Mesendoderm (in vitro differentiated cells): ENCODE data around the gene CACNA1C.

Experiments
- DNase-seq: peaks from one replicate; pipeline ENCODE4 v3.0.0; 2013
- H2AK5ac ChIP-seq: 2 replicates; pipeline ENCODE4 v1.6.1; 2013; ENCODE audit warnings: low read length, inconsistent platforms
- H2BK120ac ChIP-seq: 2 replicates; pipeline ENCODE4 v1.6.1; 2013; ENCODE audit warnings: low read depth, mild to moderate bottlenecking, low read length, moderate library complexity, mixed read lengths
- H2BK15ac ChIP-seq: replicated peaks from 2 replicates; pipeline ENCODE4 v1.6.1; 2013; ENCODE audit warnings: low read depth, mild to moderate bottlenecking, moderate library complexity
- H2BK5ac ChIP-seq: 2 replicates; pipeline ENCODE4 v1.6.1; 2013; ENCODE audit warnings: low read length, inconsistent platforms
- H3K18ac ChIP-seq: 2 replicates; pipeline ENCODE4 v1.6.1; 2013; ENCODE audit warnings: mild to moderate bottlenecking, low read length, mixed read lengths
- H3K23ac ChIP-seq: one replicate; pipeline ENCODE4 v1.6.1; 2013; ENCODE audit warnings: low read length
- H3K27ac ChIP-seq: 2 replicates; pipeline ENCODE4 v1.5.1; 2013; ENCODE audit warnings: low read depth, mild to moderate bottlenecking, inconsistent platforms, low read length, moderate library complexity
- H3K27me3 ChIP-seq: 2 replicates; pipeline ENCODE4 v1.6.1; 2013; ENCODE audit warnings: low read length, control low read depth, mild to moderate bottlenecking, inconsistent platforms; ENCODE audit not compliant: insufficient read depth, poor library complexity
- H3K36me3 ChIP-seq: 2 replicates; pipeline ENCODE4 v1.6.1; 2013; ENCODE audit warnings: low read length, inconsistent platforms; ENCODE audit not compliant: control insufficient read depth, insufficient read depth
- H3K4ac ChIP-seq: one replicate; pipeline ENCODE4 v1.6.1; 2013; ENCODE audit warnings: low read depth, mild to moderate bottlenecking, low read length, moderate library complexity
- H3K4me1 ChIP-seq: 2 replicates; pipeline ENCODE4 v1.6.1; 2013; ENCODE audit warnings: low read depth, low read length, inconsistent platforms; ENCODE audit not compliant: control insufficient read depth
- H3K4me2 ChIP-seq: 2 replicates; pipeline ENCODE4 v1.6.1; 2013; ENCODE audit warnings: low read length
- H3K4me3 ChIP-seq: 2 replicates; pipeline ENCODE4 v1.5.1; 2013; ENCODE audit warnings: mild to moderate bottlenecking, low read length
- H3K56ac ChIP-seq: one replicate; pipeline ENCODE4 v1.6.1; 2013; ENCODE audit warnings: low read length
- H3K79me1 ChIP-seq: 2 replicates; pipeline ENCODE4 v1.6.1; 2013; ENCODE audit warnings: low read length, inconsistent platforms
- H3K79me2 ChIP-seq: 2 replicates; pipeline ENCODE4 v1.6.1; 2013; ENCODE audit warnings: mild to moderate bottlenecking, low read length; ENCODE audit not compliant: control insufficient read depth, insufficient read depth
- H3K9ac ChIP-seq: 2 replicates; pipeline ENCODE4 v1.6.1; 2013; ENCODE audit warnings: low read length, inconsistent platforms
- H4K5ac ChIP-seq: one replicate; pipeline ENCODE4 v1.6.1; 2013; ENCODE audit warnings: low read length
- H4K8ac ChIP-seq: one replicate; pipeline ENCODE4 v1.6.1; 2013; ENCODE audit warnings: low read depth, mild to moderate bottlenecking, control low read depth, low read length, moderate library complexity
- WGBS: extraction: QIAGEN DNeasy Blood & Tissue Kit; methylation state at CpG from one replicate; pipeline ENCODE4 v1.1.7; 2013; ENCODE audit warnings: low lambda C conversion rate, missing lambda C conversion rate; ENCODE audit not compliant: insufficient coverage; ENCODE audit errors: extremely low coverage; 5-methylcytosine and 5-hydroxymethylcytosine counted together

The CACNA1C gene

DNA sequence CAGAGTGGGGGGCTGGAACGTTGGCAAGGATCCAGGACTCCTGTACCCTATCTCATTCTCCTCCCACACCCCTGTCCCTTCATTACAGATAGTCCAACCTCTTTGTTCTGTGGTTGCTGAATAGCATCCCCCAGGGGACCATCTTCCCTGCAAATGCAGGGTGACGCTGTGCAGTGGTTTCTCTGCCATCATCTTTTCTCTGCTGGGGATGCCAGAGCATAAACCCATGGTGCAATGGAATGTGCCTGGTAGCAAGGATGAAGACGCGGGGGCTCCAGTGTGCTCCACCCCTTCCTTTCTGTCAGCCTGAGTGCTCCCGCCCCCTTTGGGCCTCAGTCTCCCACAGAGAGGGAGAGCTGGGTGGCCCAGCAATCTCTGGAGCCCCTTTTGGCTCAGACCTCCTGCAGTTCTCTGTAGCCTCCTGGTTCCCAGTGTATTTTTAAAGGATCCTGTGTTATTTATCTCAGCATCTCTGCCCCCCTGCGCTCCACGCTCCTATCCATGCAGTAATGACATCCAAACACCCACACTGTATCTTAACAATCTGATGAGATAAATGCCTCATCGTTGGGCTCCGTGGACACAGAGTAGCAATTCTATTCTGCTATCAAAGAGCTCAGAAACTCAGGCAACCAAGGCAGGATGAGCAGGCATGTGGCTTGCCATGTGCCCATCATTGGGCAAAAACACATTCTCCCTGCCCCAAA is 212.8 kb downstream of the CACNA1C start:
- no peak overlapping the region for H2AK5ac ChIP-seq
- H3K9ac ChIP-seq, result no peak overlapping the region
- no peaks in the 10 kb centered on the region for H3K79me2 ChIP-seq
- H2BK5ac ChIP-seq, result no peak overlapping the region
- no peak overlapping the region for H4K8ac ChIP-seq
- no peak overlapping the region for H2BK120ac ChIP-seq
- H3K4me1 ChIP-seq, result no peaks in the 10 kb centered on the region
- no peak overlapping the region for H3K4ac ChIP-seq
- H3K27me3 ChIP-seq, result no peaks in the 10 kb centered on the region
- H3K18ac ChIP-seq, result no peak overlapping the region
- no CpG with 5 or more reads among the region's 9 CpGs for WGBS
- H3K79me1 ChIP-seq, result no peaks in the 10 kb centered on the region
- H3K4me2 ChIP-seq, result no peak overlapping the region
- H4K5ac ChIP-seq, result no peak overlapping the region
- no peak overlapping the region for H3K23ac ChIP-seq
- no peak overlapping the region for H3K56ac ChIP-seq
- no peak overlapping the region for H2BK15ac ChIP-seq
- no peaks in the 10 kb centered on the region for H3K36me3 ChIP-seq
- H3K4me3 ChIP-seq, result no peak overlapping the region
- DNase-seq, result no peak
- H3K27ac ChIP-seq, result no peak overlapping the region

DNA sequence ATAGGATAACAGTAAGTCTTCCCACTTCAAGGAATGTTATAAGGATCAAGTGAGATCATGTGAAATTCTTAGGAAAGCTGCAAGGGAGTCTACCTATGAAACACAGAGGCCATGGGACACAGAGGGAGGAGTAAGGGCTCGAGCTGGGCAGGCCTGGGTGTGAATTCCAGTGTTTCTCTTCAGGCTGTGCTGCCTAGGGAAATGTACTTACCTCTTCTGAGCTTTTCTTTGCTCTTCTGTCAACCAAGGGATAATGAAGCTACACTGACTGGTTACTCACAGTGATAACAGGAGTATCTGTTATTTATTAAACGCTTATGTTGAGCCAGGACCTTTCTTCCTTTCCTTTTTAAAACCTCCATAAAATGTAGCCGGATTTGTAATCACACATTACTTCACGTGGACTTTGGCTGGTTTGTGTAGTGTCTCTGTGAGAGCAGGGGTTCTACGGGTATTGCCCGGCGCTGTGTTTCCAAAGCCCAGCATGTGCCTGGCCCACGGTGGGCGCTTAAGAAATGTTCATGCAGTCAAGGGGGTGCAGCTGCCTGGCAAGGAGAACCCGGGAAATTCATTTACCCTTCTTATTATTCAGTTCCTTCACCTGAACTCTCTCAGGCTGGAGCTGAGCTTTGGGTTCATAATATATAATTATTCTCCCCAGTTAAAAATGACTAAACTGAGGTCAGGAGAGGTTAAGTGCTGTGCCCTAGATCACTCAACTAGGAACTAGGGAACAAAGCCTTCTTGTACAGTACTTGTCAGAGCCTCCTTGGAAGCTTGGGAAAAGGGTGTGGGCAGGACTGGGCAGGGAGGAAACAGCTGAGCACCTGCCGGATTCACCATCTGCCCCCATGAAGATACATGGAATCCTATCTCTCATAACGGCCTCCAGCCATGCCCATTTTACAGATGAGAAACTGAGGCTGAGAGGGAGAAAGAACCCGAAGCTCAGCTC is 214.2 kb downstream of the CACNA1C start:
- H2BK5ac ChIP-seq, result no peak overlapping the region
- H3K4me1 ChIP-seq, result no peaks in the 10 kb centered on the region
- H3K79me1 ChIP-seq, result no peaks in the 10 kb centered on the region
- H3K4ac ChIP-seq, result no peak overlapping the region
- no peak overlapping the region for H2BK120ac ChIP-seq
- H3K27me3 ChIP-seq, result no peaks in the 10 kb centered on the region
- no peak overlapping the region for H2AK5ac ChIP-seq
- no peak overlapping the region for H3K4me2 ChIP-seq
- no peak for DNase-seq
- no peak overlapping the region for H3K4me3 ChIP-seq
- no peak overlapping the region for H3K56ac ChIP-seq
- H4K5ac ChIP-seq, result no peak overlapping the region
- no CpG with 5 or more reads among the region's 13 CpGs for WGBS
- H3K18ac ChIP-seq, result no peak overlapping the region
- H3K79me2 ChIP-seq, result no peaks in the 10 kb centered on the region
- no peak overlapping the region for H3K23ac ChIP-seq
- no peak overlapping the region for H3K27ac ChIP-seq
- no peaks in the 10 kb centered on the region for H3K36me3 ChIP-seq
- H2BK15ac ChIP-seq, result no peak overlapping the region
- no peak overlapping the region for H3K9ac ChIP-seq
- no peak overlapping the region for H4K8ac ChIP-seq

DNA sequence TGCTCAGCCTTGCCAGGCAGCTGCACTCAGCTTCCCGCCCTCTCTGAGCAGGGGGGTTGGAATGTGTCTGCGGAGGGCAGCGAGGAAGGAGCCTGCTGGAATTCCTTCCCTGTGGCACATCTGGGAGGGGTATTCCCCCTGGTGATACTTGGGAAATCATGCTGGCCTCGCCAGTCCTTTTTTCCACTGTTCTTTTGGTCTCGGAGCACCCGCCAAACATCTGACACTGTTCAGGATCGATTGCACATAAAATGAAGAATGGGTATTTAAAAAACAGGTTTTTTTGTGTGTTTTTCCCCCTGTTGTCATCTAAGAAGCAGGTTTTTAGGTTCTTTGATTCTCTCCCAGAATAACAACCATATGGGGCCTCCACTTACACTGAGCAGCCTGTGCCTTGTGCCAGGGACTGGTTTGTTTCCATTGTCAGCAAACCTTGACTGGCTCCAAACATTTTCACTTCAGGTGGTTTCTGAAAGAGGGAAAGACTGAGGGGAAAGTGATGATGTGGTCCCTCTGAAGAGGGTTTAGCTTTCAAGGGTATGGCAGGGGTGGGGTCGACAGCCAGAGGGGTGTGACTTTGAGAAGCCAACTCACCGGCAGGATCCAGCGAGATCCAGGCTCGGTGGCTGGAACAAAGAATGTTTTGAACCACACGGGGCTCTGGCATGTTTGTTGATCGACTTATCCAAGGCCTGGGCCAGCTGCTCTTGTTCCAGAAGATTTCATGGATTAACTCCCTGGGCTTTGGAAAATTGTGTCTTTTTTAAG is 215.1 kb downstream of the CACNA1C start:
- Histone ChIP-seq H3K23ac (no peak overlapping the region), H3K79me1 (no peaks in the 10 kb centered on the region), H3K18ac (no peak overlapping the region), H3K4me1 (no peaks in the 10 kb centered on the region), H3K9ac (no peak overlapping the region), H3K4ac (no peak overlapping the region), H3K79me2 (no peaks in the 10 kb centered on the region), H2AK5ac (no peak overlapping the region), H2BK5ac (no peak overlapping the region), H3K4me3 (no peak overlapping the region), H3K56ac (no peak overlapping the region), H2BK15ac (no peak overlapping the region), H3K27me3 (no peaks in the 10 kb centered on the region), H4K8ac (no peak overlapping the region), H3K36me3 (no peaks in the 10 kb centered on the region), H3K27ac (no peak overlapping the region), H3K4me2 (no peak overlapping the region), H2BK120ac (no peak overlapping the region), H4K5ac (no peak overlapping the region)
- peak; percentile 62 for DNase-seq
- WGBS, result no CpG with 5 or more reads among the region's 13 CpGs

DNA sequence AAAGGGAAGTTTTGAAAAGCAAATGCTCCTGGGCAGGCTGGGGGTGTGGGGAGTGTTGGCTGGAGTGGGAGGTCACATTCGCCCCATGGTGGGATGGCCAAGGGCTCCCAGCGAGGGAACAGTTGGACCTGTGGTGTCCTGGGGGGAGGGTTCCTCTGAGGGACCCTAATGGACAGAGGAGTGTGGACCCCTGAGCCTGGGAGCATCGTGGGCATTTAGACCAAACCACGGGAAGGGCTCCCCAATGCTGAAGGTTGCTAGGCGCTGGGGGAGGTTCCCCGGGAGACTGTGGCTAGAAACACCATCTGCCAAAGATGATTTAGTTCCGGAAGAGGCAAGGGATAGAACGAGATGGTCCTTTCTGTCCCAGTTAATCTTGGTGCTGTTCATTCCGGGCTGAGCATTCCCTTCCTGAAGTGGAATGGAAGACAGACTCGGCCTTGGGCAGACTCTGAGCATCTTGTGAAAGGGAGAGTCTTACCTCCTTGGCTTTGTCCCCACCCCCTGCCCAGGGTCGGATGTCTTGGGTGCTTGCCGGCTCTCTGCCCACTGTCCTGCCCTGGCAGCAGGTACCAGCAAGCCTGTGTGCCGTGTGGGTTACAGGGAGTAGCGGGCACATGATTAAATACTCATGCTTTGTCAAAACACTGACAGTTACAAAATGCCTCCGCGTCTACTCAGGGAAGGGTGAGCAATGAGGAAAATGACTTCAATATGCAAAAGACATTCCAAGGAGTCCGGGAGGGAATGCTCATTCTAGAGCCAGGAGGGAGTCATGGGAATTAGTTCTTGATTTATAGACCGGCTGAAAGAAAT is 215.9 kb downstream of the CACNA1C start:
- H3K27me3 ChIP-seq, result no peaks in the 10 kb centered on the region
- H3K23ac ChIP-seq, result peak overlapping the region; percentile 34
- no peak overlapping the region for H3K4me3 ChIP-seq
- no peaks in the 10 kb centered on the region for H3K79me2 ChIP-seq
- H2BK120ac ChIP-seq, result no peak overlapping the region
- H3K4ac ChIP-seq, result no peak overlapping the region
- H4K5ac ChIP-seq, result no peak overlapping the region
- H3K79me1 ChIP-seq, result no peaks in the 10 kb centered on the region
- no peaks in the 10 kb centered on the region for H3K4me1 ChIP-seq
- no peaks in the 10 kb centered on the region for H3K36me3 ChIP-seq
- WGBS, result no CpG with 5 or more reads among the region's 18 CpGs
- no peak overlapping the region for H3K4me2 ChIP-seq
- no peak overlapping the region for H2BK5ac ChIP-seq
- H2AK5ac ChIP-seq, result no peak overlapping the region
- H3K56ac ChIP-seq, result no peak overlapping the region
- H2BK15ac ChIP-seq, result no peak overlapping the region
- H4K8ac ChIP-seq, result no peak overlapping the region
- H3K9ac ChIP-seq, result no peak overlapping the region
- no peak overlapping the region for H3K27ac ChIP-seq
- H3K18ac ChIP-seq, result no peak overlapping the region
- peak; percentile 38 for DNase-seq

DNA sequence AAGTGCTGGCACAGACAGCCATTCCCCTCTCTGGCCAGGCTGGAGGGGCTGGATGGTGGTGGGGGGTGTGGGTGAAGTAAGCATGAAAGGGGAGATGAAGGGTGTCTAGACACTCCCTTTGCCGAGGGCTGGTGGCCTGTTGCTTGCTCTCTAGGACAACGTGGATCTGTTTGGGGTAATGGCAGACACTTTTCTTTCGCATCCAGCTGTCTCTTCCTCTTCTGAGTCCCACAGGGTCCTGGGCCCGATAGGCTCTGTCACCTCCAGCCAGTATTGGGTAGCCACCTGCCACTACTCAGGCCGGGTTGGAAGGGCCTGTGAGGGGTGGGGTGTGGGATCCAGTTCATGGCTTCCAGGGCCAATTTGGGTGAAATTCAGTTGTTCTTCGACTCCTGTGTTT is 218.1 kb downstream of the CACNA1C start:
- H3K4ac ChIP-seq, result no peak overlapping the region
- H4K5ac ChIP-seq, result no peak overlapping the region
- no peak overlapping the region for H2BK5ac ChIP-seq
- H3K4me3 ChIP-seq, result no peak overlapping the region
- no peak overlapping the region for H3K9ac ChIP-seq
- H2AK5ac ChIP-seq, result no peak overlapping the region
- no CpG with 5 or more reads among the region's 6 CpGs for WGBS
- no peak overlapping the region for H3K56ac ChIP-seq
- H2BK120ac ChIP-seq, result no peak overlapping the region
- H3K23ac ChIP-seq, result no peak overlapping the region
- H3K27ac ChIP-seq, result no peak overlapping the region
- no peaks in the 10 kb centered on the region for H3K27me3 ChIP-seq
- no peak overlapping the region for H3K18ac ChIP-seq
- H3K4me1 ChIP-seq, result no peaks in the 10 kb centered on the region
- no peak overlapping the region for H2BK15ac ChIP-seq
- H4K8ac ChIP-seq, result no peak overlapping the region
- H3K79me2 ChIP-seq, result no peaks in the 10 kb centered on the region
- H3K36me3 ChIP-seq, result no peaks in the 10 kb centered on the region
- no peak for DNase-seq
- no peak overlapping the region for H3K4me2 ChIP-seq
- no peaks in the 10 kb centered on the region for H3K79me1 ChIP-seq
